MG63 (cell line): ENCODE measurements around the gene FAM169A. TPM values are rescaled to one million over a fixed set of nuclear protein-coding genes. Genes with fewer than 3 reads are reported as not detected.
A peak's percentile ranks its signal among the peaks of the same experiment; 100 is the strongest.
"Not testable (repeated sequence)": the region's sequence is repeated elsewhere in the genome, so short reads cannot be mapped to it uniquely, and the experiment has no call there.

Experiments
- DNase-seq: peaks from one replicate; pipeline ENCODE4 v3.0.0-alpha.2; 2020
- H3K27me3 ChIP-seq: fragments of 250-450 bp; sonication (Bioruptor Pico); 2 replicates; pipeline ENCODE4 v1.5.1; 2020; ENCODE audit warnings: mild to moderate bottlenecking, moderate library complexity
- H3K36me3 ChIP-seq: fragments of 250-450 bp; sonication (Bioruptor Pico); 2 replicates; pipeline ENCODE4 v1.5.1; 2020; ENCODE audit warnings: mild to moderate bottlenecking, moderate library complexity
- H3K4me3 ChIP-seq: fragments of 250-450 bp; sonication (Bioruptor Pico); 2 replicates; pipeline ENCODE4 v1.5.1; 2020; ENCODE audit warnings: mild to moderate bottlenecking, moderate library complexity
- H3K9me3 ChIP-seq: fragments of 250-450 bp; sonication (Bioruptor Pico); 2 replicates; pipeline ENCODE4 v1.5.1; 2020; ENCODE audit warnings: mild to moderate bottlenecking, moderate library complexity
- total RNA-seq: library from RNA; depleted of rRNA; stranded (reverse); fragments of >200 nt; shearing (Covaris generic); gene quantifications from 2 replicates; pipeline ENCODE4 v1.2.3, GENCODE V29; 2014; ENCODE audit warnings: low replicate concordance; rRNA removed

FAM169A gene
- total RNA-seq, 1 experiment from 2014 or later, result 2.2 TPM

DNA sequence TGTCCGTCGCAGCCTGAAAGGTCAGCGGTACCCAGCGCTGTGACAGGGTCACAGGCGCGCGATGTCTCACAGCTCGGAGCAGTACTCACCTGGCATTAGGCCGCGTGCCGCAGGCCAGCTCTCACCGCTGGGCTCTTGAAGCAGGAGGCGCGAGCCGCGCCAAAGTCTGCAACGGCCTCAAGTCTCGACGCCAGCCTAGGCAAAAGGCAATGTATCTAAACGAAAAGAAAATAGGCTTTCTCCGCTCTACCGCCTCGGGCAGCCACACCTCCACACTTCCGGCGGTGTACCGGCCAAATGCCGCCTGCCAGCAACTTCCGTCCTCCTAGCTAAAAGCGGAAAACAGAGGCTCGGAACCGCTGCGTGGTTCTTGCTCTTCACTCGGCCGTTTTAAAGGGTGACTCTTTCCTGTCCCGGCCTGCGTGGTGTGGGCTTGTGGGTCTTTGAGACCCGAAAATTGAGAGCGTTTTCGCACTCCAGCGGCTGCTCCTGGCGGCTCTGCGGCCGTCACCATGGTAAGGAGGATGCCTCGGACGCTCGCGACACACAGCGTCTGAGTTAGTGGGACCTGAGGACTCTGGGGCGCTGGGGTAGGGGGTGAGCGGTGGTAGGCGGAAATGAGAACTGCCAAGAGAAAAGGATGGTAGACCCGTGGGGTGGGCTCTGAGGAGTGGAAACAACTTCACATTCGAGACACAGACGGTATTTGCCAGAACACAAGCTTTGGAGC is 99.2 kb downstream of the FAM169A start, which contains the start of the genes GFM2 and NSA2:
GFM2 (minus strand) TSS at position 269 of the 730 bp plus-strand sequence. CDS start 3,375 bp downstream, outside the sequence.
NSA2 (plus strand) TSS at position 401 of the 730 bp plus-strand sequence; CDS start at position 513, 112 bp downstream.
- peak within 1 kb of the TSS; percentile 99 for H3K4me3 ChIP-seq
- H3K27me3 ChIP-seq, result no peaks in the 10 kb centered on the region
- peaks cover 38% of the 10 kb centered on the region for H3K36me3 ChIP-seq
- DNase-seq, result peak; percentile 89
- H3K9me3 ChIP-seq, result no peaks in the 10 kb centered on the region

- Histone ChIP-seq H3K9me3 (no peaks in the 10 kb centered on the region), H3K4me3 (peak overlapping the region; percentile 99), H3K36me3 (peaks cover 41% of the 10 kb centered on the region), H3K27me3 (no peaks in the 10 kb centered on the region)
- DNase-seq, result no peak
These were observed 99.8 kb downstream of the FAM169A start for GRCh38 chr5:74766418-74766848.

- Histone ChIP-seq H3K27me3 (no peaks in the 10 kb centered on the region), H3K36me3 (peaks cover 36% of the 10 kb centered on the region), H3K9me3 (no peaks in the 10 kb centered on the region), H3K4me3 (peak overlapping the region; percentile 99)
- DNase-seq, result no peak
These were observed 100.3 kb downstream of the FAM169A start for GRCh38 chr5:74765929-74766328.

GRCh38 chr5:74765201-74765600 is 101.0 kb downstream of the FAM169A start:
- Histone ChIP-seq H3K36me3 (peaks cover 34% of the 10 kb centered on the region), H3K27me3 (no peaks in the 10 kb centered on the region), H3K9me3 (no peaks in the 10 kb centered on the region), H3K4me3 (peak overlapping the region; percentile 99; the same call in 1 of the 2 replicates)
- DNase-seq, result no peak

DNA sequence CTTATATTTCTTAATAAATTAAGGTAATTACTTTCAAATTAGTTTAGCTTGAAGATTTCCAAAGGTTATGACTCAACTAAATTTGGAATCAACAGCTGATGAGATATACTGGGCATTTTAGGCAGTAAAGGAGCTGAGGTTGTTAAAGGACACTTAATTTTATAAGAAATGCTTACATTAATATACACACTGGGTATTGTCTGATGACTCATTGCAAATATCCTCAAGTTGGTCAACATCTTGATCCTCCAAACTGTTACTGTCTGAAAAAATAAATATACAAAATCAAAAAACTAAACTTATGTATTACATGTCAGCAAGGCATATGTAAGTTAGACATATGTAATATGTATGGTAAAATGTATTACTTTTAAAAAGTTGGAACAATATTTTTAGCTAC is 102.7 kb downstream of the FAM169A start:
- no peak for DNase-seq
- Histone ChIP-seq H3K9me3 (no peaks in the 10 kb centered on the region), H3K27me3 (no peaks in the 10 kb centered on the region), H3K36me3 (peaks cover 29% of the 10 kb centered on the region), H3K4me3 (no peak overlapping the region)

- H3K27me3 ChIP-seq, result no peaks in the 10 kb centered on the region
- peak; percentile 53 for DNase-seq
- H3K4me3 ChIP-seq, result no peak overlapping the region
- H3K36me3 ChIP-seq, result peaks cover 34% of the 10 kb centered on the region
- no peaks in the 10 kb centered on the region for H3K9me3 ChIP-seq
These were observed 103.6 kb downstream of the FAM169A start for GRCh38 chr5:74762599-74762998.

- no peaks in the 10 kb centered on the region for H3K27me3 ChIP-seq
- DNase-seq, result no peak
- peaks cover 6% of the 10 kb centered on the region; the same call in 1 of the 2 replicates for H3K9me3 ChIP-seq
- no peak overlapping the region for H3K4me3 ChIP-seq
- peaks cover 46% of the 10 kb centered on the region for H3K36me3 ChIP-seq
These were observed 104.9 kb downstream of the FAM169A start for GRCh38 chr5:74761241-74761640.

DNA sequence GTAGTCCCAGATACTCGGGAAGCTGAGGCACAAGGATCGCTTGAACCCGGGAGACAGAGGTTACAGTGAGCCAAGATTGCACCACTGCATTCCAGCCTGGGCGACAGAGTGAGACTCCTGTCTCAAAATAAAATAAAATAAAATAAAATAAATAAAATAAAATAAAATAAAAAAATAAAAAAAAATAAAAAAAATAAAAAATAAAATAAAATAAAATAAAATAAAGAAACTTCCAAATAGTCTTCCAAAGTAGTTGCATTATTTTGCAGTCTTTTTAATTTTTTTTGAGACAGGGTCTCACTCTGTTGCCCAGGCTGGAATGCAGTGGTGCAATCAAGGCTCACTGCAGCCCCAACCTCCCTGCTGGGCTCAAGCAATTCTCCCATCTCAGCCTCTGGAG is 117.4 kb downstream of the FAM169A start:
- H3K36me3 ChIP-seq, result peaks cover 51% of the 10 kb centered on the region
- not testable (repeated sequence) for H3K4me3 ChIP-seq

DNA sequence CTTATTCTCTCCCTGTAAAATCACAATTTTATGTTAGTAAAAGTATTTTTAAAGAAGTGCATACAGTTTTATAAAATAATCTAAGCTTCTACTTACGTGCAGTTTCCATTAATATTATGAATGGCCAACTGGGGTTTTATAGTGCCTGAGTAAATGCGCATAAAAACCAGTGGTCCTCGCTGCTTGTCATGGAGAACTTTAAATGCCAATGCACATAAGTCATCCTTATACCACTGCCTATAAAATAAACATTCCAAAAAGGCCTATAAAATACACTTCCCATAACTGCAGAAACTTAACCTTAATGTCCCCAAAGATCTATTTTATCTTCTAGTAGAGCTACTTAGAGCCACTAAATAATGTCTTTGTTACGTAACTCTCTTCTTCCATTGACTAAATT is 127.8 kb downstream of the FAM169A start:
- Histone ChIP-seq H3K4me3 (no peak overlapping the region), H3K27me3 (no peaks in the 10 kb centered on the region), H3K9me3 (no peaks in the 10 kb centered on the region), H3K36me3 (peaks cover 43% of the 10 kb centered on the region)
- no peak for DNase-seq

More for the DNA sequence above, 117.4 kb downstream of the FAM169A start:
- H3K9me3 ChIP-seq, H3K27me3 ChIP-seq, DNase-seq: not testable (repeated sequence)

DNA sequence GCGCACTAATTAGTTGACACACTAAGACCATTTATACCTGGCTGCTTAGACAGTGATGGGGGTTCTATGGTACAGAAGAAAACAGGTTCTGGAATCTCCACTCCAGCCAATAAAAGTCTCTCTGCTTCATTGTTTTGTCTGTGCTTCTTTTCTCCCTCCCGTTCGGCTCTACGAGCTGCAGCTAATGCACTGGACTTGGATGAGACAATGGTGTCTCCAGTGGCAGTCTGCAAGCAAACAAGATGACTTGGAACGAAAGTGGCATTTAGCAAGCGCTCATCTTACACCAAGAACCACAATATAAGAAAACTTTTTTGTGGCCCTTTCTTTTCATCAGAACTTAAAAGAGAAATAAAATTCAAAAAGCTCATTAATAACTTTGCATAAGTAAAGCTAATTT is 129.4 kb downstream of the FAM169A start:
- H3K4me3 ChIP-seq, result no peak overlapping the region
- peaks cover 46% of the 10 kb centered on the region for H3K36me3 ChIP-seq
- H3K9me3 ChIP-seq, result no peaks in the 10 kb centered on the region
- no peak for DNase-seq
- H3K27me3 ChIP-seq, result no peaks in the 10 kb centered on the region

Other genes starting within 250 kb of the FAM169A start
- gene ENC1, start 225.7 kb downstream of the FAM169A start, total RNA-seq, result 14.5 and 35.0 TPM in 2 replicates
- gene HEXB, start 181.2 kb downstream of the FAM169A start, total RNA-seq, result 165 and 208 TPM in 2 replicates
- 19.3 and 38.8 TPM in 2 replicates for gene GFM2, start 99.3 kb downstream of the FAM169A start, total RNA-seq
- 33.1 and 67.4 TPM in 2 replicates for gene NSA2, start 99.1 kb downstream of the FAM169A start, total RNA-seq
- 0.02 TPM in 1 of 2 replicates, not detected in the other for gene GCNT4, start 186.2 kb upstream of the FAM169A start, total RNA-seq